AG08395 (cell line): ENCODE results near the gene C6orf136.
A peak's percentile ranks its signal among the peaks of the same experiment; 100 is the strongest.
"Not testable (repeated sequence)": the region's sequence is repeated elsewhere in the genome, so short reads cannot be mapped to it uniquely, and the experiment has no call there.

Experiments
- DNase-seq: peaks from one replicate; pipeline ENCODE4 v3.0.0; 2012; ENCODE audit warnings: mixed read lengths, low spot score

Gene C6orf136

GRCh38 chr6:30657922-30658321 is 11.0 kb downstream of the C6orf136 start:
- not testable (repeated sequence) for DNase-seq

GRCh38 chr6:30664994-30665767 is 18.2 kb downstream of the C6orf136 start:
- no peak for DNase-seq

GRCh38 chr6:30666300-30666699 is 19.4 kb downstream of the C6orf136 start:
- not testable (repeated sequence) for DNase-seq

DNA sequence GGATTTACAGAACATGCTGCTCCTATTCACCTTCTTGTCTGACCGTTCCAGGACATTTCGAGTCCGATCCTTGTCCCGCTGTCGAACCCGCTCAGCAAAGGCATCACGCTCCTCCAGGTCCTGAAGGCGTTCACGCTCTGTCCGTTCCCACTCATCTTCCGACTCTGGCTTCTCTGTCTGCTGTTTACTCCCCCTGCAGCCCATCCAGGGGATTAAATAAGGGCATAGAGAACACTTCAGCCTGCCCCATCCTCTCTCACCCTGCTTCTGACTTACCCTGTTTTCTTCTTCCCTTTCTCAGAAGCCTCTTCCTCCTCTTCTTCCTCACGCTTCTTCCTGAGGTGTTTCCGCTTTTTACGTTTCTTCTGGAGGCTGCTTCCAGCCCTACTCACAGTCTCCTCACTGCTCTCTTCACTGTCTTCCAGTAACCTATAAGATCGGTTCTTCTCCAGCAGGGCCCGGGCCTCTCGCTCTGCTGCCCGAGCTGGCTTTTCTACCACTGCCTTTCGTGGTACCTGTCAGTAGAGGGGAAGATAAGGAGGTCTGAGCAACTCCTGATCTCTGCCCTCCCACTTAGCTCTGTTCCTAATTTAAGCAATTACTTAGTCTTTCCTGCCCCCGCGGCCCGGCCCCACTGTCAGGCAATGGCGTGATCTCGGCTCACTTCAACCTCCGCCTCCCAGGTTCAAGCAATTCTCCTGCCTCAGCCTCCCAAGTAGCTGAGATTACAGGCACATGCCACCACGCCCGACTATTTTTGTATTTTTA is 24.0 kb downstream of the C6orf136 start:
- no peak for DNase-seq

DNA sequence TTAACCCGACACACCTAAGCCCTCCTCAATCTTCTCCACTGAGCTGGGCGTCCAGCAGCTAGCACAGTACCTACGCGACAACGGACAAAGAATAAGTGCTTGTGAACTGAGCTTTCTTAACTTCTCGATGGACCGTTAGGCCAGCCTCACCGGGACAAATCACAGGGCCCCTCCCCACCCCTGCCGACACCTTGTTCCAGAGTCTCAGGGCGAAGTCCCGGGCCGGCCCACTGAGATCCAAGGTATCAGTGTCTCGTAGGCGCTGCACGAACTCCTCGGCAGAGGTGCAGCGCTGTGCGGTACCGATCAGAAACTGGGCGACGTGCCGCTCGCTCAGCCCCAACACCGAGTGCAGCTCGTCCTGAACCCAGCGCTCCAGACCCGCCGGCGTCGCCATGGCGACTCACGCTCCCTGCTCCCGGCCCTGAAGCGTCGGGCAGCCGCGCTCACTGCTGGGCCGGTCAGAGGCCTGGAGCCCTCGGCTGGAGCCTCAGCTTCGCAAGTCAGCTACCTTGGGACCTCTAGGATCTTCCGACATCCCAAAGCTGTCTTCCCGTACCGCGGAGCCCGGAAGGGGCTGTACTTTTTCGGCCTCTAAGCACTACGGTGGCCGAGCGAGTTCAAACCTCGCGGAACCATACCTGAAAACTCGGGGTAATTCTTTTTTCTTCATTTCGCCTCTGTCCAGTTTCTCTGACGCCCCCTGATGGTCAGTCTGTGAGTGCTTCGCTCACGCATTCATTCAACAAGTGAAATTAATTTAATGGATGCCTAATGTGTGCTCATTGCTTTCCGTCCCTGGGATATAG is 25.7 kb downstream of the C6orf136 start, which contains the start of gene DHX16:
Gene DHX16, minus strand, starts transcription at position 562 of the 809 bp plus-strand sequence. Its CDS starts 165 bp downstream, at position 397.
- peak; percentile 95 for DNase-seq

- no peak for DNase-seq
These were observed 29.8 kb downstream of the C6orf136 start for GRCh38 chr6:30676660-30677285.

- DNase-seq: peak; percentile 78
These were observed 32.2 kb downstream of the C6orf136 start for GRCh38 chr6:30678964-30679726.

GRCh38 chr6:30679765-30680535 is 33.0 kb downstream of the C6orf136 start:
- DNase-seq: no peak

GRCh38 chr6:30681766-30682142 is 34.8 kb downstream of the C6orf136 start:
- no peak for DNase-seq

- DNase-seq: peak; percentile 89
These were observed 35.5 kb downstream of the C6orf136 start for GRCh38 chr6:30682143-30683117.

DNA sequence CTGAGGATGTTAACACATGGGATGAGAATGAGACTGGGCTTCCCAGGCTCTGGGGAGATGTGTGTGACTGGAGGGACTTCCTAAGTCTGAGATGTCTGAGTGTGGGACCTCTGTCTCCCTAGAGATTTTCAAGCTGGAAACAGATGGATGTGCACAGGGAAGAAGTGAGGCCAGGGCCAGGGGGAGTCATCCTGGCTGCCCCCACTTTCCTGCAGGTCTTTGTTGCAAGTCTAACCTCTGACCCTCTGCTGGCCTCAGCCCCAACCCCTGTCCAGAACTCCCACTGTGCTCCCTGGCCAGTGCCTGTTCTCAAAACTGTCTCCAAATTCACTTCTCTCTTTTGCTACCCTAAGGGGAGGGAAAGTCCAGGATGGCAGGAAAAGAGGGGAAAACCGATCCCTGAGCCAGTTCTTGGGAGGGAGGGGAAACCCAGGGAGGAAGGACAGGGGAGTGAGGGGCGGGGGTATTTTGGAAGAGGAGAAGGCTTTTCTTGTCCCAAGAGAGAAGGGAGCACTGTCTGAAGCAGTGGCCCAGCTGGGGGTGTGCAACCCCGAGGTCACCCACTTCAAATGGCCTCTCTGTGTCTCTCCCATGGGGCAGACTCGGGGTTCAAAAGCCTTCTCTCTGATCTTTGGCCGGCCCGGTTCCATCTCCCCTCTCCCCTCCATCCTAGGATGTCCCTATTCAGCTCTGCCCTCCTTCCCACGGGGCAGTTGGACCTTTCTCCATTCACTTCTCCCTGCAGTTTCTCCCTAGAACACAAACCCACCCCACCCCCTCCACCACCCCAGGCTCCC is 36.4 kb downstream of the C6orf136 start:
- DNase-seq: no peak

- DNase-seq: no peak
These were observed 37.0 kb downstream of the C6orf136 start for GRCh38 chr6:30683980-30684338.

DNA sequence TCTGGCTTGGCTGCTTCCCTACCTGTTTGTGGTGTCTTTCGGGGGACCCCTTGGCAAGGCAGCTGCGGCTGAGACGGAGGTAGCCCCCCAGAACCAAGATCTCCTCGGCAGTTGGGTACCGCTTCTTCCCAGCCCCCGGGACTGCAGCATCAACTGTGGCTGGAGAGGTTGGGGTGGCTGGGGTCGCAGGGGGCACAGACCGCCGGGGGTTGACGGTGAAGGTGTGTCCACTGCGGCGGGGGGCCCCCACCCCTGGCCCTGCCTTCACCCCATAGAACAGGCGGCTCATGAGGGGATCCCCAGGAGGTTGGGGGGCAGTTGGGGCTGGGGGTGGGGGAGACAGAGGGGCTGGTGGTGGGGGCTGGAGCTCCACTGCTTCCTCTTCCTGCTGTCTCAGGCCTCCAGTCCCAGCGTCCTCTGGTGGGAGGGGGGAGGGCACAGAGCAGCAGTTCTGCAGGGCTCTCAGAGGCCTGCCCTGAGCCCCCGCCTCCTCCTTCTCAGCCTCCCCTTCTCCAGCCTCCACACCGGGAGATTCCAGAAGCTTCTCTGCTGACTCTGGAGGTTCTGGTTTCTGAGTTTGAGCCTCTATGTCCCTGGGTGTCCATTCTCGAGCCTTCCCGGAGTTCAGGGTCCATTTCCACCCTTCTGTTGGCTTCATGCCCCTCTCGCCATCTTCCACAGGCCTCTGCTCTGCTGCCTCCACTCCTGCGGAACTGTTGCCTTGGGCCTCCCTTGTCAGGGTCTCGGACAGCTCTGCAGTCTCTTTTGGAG is 37.6 kb downstream of the C6orf136 start:
- no peak for DNase-seq

DNA sequence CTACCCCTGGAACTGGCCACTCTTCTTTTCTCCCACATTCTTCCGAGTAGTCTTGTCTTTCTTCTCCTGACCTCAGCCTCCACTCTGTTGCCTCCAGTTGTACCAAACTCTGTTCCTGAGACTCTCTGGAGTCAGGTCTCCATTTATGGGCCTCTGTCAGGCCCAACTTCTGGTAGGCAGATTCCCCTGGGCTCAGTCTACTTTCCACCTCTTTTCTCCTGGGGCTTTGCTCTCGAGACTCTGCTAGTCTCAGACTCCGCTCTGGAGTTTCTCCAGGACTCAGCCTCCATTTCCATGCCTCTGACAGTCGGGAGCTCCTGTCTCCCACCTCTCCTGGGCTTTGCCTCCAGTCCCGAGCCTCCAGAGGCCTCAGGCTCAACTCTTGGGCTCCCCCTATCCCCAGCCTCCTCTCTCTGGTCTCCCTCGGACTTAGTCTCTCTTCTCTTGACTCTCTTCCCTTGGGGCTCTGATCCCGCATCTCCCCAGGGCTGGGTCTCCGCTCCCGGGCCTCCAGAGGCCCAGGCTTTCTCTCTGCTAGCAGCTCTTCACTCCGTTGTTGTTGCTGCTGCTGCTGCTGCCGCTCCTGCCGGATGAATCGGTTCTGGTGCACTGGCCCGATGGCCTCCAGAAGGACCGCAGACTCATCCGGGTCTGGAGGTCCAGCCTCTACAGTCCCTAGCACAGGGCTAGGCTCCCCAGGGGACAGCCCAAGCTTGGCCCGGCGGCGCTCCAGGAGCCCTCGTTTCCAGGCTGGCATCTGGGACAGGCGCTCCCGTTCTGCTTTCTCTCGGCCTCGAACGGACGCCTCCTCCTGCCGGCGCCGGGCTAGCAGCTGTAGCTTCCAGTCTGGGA is 38.5 kb downstream of the C6orf136 start:
- no peak for DNase-seq

GRCh38 chr6:30686009-30686907 is 39.3 kb downstream of the C6orf136 start, which contains the start of gene PPP1R18:
Gene PPP1R18 (minus strand): TSS chr6:30686645. CDS start chr6:30686018, 627 bp downstream.
- peak; percentile 65 for DNase-seq
